GM21825 (cell line): ENCODE measurements around the gene EPHA3.

Experiments used
- ATAC-seq: cut with Tn5 transposase; IDR thresholded peaks from one replicate; pipeline ENCODE4 v1.9.1; 2021; ENCODE audit warnings: mild to moderate bottlenecking, moderate library complexity; ENCODE audit not compliant: unreplicated experiment

The EPHA3 gene

DNA sequence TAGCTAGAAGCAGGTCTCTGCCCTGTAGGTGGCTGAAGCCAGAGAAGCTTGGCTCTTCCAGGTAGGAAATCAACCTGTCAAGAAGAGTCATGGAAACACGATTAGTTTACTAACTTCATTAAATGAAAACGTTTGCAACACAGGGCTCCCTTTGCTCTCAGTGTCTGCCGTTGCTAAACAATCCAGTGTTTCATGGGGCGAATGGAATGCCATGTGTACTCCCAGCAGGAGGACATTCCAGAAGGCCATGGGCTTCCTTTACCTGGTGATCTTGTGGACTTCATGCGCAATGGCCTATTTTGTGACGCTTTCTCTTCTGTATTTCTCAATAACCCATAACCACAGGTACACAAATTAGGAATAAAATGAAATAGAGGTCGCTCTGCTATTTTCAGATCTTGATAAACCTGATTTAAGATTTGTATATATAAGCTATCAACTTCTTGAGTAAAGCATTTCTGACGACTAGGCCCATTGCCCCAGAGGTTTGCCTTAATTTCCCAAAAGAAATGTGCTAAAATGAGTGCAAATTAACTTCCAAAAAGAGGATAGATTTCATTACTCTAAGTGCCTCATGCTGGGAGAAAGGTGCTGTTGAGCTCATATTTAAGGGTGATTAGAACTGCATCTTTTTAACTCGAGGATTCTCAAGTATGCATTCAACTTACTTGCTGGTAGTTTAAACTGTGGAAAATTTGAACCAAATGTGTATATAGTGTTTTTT lies 171.0 kb downstream of the EPHA3 start:
- ATAC-seq, result no peak

DNA sequence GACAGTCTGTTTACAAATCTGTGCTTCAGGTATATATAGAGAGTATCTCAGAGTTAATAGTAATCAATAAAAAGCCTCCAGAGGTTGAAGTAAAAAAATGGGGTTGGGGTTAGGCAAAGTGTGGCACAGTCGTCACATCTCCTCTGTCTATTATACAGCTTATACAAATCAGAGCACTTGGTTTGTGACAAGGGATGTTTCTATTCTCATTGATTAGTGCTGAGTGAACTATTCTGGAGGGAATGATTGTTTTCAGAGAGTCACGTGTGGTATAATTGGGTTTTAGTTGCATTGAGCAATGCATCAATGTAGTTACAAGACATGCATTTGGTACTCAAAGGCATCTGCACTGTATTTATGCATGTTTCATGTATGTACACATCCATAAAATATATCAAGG lies 172.9 kb downstream of the EPHA3 start:
- no peak for ATAC-seq

DNA sequence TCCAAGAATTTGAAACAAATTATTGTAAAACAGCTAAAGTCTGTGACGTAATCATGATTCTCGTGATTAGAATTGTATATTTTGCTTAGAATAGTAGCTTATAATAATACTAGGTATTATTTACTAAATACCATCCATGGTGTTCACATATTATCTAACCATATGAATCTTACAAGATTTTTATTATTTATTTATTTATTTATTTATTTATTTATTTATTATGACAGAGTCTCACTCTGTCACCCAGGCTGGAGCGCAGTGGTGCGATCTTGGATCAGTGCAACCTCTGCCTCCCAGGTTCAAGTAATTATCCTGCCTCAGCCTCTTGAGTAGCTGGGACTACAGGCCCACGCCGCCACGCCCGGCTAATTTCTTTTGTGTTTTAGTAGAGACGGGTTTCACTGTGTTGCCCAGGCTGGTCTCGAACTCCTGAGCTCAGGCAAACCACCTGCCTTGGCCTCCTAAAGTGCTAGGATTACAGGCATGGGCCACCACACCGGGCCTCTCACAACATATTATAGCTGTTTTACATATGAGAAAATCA lies 173.5 kb downstream of the EPHA3 start:
- no peak for ATAC-seq

DNA sequence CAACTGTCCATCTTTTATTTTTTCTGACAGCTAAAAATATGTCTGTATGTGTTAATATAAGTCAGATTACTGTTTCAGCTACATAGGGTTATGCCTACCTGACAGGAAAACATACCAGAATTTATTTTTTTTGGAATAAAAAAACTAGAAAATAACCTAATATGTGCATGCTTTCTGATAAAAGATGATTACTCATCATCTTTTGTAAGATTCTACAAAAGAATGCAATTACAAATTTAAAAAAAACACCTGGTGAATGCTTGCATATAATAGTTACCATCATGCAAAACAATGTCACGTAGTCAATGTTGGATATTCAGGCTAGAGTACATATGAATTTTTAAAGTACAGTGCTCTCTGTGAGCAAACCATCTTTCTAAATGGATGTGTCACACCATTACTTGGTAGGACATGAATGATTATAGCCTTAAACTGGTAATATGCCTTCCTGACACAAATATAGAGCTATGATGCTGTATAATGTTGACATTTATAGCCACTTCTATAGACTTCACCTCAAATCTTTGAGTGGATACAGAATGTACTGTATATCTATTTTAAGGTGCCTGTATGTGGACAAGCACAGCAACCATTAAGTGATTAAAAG lies 180.6 kb downstream of the EPHA3 start:
- ATAC-seq, result no peak

DNA sequence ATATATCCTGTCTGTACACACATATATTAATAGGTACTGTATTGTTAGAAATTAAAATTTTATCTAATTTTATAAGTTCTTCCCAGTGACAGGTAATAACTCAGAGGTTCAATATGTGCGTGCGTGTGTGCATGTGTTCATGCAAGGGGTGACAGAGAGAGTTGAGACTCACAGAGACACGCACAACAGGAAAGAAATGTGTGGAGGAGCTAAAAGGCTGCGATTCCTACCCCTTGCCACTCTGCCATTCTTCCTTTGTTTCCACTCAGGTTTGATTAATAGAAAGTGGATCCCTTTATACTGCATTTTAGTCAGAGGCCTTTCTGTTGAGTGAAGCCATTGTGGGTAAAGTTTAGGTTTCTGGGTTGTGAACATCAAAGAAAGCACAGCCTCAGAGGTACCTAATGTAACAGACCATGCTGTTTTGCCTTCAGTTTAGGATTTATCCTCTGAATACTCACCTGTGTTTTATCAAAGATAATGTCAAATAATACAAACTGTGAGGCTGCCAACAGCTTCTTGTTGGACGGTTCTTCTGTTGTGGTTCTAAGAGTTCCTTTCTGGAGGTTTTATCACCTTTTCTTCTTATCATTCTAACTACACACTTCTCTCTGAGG lies 182.3 kb downstream of the EPHA3 start:
- ATAC-seq, result no peak

DNA sequence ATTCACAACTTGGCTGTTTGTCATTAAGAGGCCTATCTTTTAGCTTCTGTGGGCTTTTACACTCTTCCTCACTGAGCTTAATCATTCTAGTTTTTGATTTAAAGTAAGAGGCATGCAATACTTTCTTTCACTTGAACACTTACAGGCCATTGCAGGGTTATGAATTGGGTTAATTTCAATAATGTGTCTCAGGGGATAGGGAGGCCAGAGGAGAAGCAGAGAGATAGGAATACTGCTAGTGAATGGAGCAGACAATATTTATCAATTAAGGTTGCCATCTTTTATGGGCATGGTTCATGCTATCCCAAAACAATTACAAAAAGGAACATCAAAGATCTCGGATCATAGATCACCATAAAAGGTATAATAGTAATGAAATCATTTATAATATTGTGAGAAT lies 189.8 kb downstream of the EPHA3 start:
- ATAC-seq, result no peak

DNA sequence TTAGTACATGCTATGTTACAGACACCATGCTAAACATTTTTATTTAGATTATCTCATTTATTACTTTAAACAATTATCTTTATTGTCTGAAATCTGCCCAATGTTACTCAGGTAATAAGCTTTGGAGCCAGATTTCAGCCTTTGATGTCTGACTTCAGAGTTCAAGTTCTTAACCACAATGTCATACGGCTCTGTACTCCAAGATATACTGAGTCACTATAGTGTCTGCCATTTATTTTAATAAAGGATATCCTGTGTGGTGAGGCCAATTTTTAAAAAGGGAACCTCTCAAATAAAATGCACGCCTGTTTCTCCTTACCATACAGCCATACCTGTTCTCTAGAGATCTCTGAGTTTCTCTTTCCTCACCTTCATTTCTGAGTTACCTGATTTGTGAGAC lies 193.1 kb downstream of the EPHA3 start:
- ATAC-seq, result no peak

DNA sequence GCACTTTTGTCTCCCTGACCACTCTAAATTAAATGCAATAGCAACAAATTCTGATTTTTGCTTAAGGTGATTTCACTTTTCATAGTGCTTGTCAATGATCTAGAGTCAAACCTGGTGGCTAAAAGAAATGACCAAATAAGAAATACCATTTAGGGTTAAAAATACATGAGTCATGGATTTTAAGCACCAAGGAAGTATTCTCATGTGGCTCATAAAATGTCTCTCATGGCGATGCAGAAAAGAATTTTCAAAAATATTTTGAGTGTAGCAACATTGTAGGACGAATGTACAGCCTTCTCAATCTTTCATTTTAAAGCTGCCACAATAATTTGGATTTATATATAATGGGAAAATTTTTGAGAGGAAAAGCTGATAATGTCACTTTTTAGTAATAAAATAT lies 193.6 kb downstream of the EPHA3 start:
- no peak for ATAC-seq

DNA sequence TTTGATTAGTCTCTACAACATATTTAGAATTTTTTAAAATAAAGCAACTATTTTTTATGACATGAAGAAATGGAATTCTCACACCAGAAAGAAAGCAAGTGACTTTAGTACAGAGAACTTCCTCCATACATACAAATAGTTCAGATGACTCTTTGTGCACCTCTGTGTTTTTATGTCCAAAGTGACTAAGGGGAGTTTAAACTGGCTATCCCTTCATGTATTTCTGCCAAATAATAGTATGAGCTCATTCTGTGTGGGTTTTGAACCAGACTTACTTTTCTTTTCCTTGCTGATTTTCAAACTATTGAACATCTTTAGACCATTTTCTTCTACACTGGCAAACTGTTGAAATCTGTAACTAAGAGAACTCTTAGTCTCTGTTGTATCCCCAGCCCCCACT lies 196.3 kb downstream of the EPHA3 start:
- no peak for ATAC-seq

DNA sequence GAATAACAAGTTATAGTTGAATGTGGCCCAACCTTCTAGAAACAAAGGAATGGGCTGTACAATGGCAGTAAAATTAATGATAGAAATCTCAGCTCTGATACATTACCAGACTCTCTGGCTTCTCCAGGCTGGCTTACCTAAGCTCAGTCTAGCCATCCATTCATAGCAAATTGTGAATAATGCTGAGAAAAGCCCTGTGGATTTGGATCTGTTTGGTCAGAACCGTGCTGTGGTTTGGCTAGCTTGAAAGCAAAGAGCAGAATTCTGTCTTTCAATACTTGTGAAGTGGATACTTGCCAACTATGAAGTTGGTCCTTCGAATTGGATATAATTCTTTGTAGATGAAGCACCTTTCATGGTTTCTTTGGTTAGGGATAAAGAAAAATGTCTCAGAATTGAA lies 199.1 kb downstream of the EPHA3 start:
- ATAC-seq, result no peak

DNA sequence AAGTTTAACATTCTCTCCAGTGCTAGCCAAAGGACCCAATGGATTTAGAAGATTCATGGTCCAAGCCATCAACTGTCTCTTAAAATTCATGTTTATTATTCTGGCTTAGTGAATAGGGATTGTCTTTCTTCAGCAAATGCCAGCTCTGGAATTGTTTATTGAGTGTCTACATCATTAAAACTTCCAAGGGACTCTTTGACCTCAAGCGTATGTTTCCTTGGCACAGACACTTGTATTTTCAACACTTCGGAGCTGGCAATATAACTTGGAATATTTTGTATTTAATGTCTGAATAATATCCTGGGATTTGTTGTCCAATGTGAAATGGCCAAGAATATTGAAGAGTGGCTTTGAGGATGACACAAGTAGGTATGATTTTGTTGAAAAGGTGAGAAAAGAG lies 204.2 kb downstream of the EPHA3 start:
- no peak for ATAC-seq

DNA sequence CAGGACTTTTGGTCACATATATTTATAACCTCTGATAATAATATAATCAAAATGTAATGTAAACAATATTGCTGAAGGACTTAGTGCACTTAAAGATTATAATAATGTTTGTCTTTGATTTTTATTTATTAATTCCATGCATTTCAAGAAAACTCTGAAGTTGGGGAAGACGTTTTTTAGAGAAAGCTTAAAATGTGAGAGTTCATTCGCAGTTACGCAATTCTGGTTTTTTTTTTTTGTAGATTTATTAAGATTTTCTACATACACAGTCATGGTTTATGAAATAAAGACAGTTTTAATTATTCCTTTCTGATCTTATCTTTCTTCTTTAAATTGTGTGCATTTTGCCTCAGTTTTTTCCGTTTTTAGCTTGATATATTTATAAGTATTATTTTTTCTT lies 204.7 kb downstream of the EPHA3 start:
- no peak for ATAC-seq

DNA sequence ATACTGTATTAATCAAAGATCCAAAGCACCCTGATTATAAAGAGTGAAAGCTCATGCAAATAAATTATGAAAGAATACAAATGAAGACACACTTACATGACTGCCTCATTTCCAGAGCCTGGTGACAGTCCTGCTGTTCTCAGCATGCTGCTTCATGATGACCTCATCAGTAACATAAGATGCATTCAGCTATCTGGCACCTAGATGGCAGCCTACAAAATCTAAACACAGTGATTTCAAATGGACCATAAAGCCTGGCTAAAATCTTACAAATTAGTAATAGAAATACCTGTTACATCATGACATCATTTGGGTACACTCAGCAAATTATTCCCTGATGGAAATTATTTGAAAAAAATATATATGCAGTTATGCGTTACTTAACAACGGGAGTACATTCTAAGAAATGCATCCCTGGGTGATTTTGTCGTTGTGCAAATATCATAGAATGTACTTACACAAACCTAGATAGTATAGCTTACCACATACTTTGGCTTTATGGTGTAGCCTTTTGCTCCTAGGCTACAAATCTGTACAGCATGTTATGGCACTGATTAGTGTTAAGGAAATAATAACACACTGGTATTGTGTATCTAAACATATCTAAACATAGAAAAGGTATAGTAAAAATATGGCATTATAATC lies 207.2 kb downstream of the EPHA3 start:
- ATAC-seq, result no peak

DNA sequence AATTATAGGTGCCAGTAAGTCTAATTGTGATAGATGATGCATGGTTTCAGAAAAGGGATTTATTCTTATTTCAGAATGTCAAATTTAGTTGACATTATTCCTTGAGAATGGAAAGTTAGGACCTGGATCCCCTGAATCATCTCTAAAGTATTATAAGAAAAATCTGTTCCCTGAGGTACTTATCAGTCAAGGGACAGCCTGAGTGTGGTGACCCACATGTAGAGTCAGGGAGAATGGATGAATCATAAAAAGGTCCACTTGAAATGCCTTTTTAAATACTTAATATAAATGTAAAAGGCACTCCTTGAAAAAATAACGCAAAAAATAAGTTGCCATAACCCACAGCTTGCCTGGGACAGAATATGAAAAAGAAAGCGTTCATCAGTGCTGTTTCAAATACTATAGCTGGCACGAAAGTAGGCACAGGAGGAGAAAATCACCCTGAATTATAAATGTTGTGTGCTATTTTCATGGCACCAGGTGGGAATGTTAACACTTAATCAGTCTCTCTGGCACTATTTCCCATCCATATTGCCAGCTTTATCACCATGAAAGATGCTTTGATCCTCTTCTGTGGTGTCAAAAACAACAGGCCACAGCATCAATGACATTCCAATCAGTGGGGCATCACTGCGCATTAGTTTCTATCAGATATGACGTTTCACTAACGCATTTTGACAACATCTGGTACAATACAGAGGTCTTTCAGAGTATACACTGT lies 208.5 kb downstream of the EPHA3 start:
- no peak for ATAC-seq

DNA sequence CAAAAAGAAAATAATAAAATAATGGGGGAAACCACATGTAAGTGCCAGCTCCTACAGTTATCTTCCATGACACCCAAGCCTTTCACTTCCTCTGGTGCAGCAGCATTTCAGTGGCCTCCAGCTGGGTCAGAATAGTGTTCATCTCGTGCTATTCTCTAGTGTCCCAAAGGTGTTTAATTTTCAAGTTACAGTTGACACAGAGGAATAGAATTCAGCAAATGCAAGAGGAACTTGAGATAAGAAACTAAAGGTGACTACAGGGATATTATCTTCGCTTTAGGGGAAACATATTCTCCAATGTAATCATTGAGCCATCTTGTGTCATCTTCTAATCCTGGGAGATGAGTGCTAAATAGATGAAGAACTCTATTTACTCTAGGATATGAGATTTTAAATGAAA lies 212.8 kb downstream of the EPHA3 start:
- no peak for ATAC-seq

DNA sequence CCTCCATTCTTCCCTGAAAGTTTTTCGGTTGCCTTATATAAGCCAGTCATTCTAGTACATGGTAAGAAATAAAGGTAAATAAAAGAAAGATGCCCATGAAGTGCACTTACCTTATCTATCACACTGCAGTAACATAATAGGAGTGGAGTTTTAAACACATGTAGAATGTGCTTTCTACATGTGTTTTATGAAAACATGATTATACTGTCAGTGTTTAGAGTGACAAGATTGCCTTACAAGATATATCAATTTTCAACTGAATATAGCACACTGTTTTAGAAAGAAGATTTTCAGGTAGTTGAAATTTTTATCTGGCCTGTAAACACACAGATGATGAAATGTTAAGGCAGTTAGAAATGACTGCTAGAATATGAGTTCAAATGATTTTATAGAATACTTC lies 219.6 kb downstream of the EPHA3 start:
- no peak for ATAC-seq

DNA sequence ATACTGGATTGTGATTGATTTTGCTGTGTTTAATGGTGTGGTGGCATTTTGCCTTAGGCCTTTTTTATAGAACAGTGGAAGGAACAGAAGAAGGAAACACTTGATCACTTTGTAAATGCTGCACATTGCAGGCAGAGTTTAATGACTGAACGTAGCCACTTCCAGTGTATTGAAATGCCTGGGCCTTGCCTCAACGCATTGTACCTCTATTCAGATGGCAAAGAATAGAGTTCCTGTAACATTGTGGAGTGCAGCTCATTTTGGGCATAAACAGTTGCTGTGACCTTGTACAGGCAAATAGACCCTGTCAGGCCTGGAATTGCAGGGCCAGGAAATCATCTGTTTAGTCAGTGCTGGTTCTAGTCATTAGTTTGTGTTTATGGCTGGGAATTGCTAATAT lies 225.0 kb downstream of the EPHA3 start:
- ATAC-seq, result no peak

DNA sequence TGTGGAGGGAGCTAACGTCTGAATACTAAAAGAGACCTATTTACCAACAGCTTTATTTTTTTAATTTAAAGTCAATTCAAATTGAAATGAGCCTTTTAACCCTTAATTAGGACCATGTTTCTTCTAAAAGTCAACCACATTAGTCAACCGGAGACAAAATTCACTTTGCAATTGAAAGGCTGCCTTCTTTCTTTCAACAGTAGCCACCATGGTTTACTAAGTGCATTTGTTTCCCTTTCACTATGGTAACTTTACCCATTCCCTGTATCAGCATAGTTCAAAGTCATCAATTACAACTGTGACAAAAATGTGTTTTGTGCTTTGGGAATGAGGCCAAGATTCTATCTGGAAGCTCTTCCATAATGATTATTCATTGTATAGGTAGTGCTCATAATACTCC lies 225.4 kb downstream of the EPHA3 start:
- ATAC-seq, result no peak

DNA sequence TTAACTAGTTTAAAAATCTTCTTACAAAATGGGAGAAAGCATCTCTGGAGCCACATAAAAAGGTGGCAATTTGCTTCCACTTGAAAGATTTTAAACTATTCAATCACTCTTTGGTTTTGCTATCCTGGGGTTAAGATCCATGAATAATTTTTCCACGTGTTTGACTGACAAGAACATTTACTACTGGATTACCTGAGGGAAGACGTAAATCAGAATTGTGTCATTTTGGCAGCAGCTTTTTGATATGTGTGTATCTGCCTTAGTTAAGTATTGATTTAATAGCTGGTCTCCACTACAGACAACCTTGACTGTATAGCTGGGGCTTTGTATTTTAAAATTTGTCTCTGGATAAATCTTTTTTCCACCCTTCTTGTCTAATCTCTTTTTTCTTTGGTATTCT lies 228.3 kb downstream of the EPHA3 start:
- no peak for ATAC-seq

DNA sequence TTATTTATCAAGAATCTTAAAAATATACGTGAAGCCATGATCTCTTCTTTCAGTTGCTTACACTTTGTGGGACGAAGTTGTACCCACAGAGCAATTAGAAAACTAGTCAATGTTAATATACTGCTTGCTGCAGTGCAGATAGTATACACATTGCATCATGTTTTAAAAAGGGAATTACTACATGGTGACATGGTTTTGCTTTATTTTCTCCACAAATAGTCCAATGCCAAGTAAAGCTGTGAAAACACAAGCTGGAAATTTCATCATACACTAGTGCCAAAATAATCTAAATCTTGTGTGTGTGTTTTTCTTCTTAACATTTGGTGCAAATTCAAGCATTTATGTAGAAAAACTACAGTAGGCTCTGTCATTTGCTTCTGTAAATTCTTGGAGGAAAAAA lies 233.0 kb downstream of the EPHA3 start:
- no peak for ATAC-seq

DNA sequence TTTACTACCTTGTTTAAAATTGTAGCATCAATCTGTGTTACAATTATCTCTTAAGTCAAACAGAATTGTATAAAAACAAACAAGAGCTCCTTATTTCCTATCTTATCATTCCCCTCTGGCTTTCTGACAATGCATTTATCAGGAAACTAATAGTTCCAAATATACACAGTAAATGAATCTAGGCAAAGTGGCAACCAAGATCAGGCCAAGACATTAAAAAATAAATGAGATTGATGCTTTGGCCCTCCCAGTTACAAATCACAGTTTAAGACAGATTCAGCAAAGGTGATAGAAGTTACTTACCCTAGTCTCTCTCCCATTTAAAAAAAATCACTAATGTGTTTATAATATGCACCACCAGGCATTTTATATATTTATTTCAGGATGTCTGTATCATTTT lies 236.7 kb downstream of the EPHA3 start:
- no peak for ATAC-seq
